Calu3 (cell line): Measurements from ENCODE around the gene IER5. TPM values are rescaled to one million over a fixed set of nuclear protein-coding genes. Genes with fewer than 3 reads are reported as not detected.

Source experiments
- BruUV-seq: library from RNA; stranded (reverse); fragments of 400-500 nt; replicated peaks from 2 replicates; lab custom pipeline; 2021; lab: Mats Ljungman, UMichigan
- CTCF ChIA-PET: fragments of 300-600 bp; sonication (Branson Sonifier 250); formaldehyde crosslinking; loops from one replicate; lab custom pipeline; 2022; ENCODE audit warnings: antibody characterized with exemption; lab: Charles Lee
- DNase-seq: peaks from one replicate; pipeline ENCODE4 v3.0.0; 2022
- H3K27ac Mint-ChIP-seq: one replicate; pipeline ENCODE4 v1.8.0; 2022; ENCODE audit warnings: mixed read lengths; ENCODE audit not compliant: unreplicated experiment
- H3K27me3 Mint-ChIP-seq: one replicate; pipeline ENCODE4 v1.8.0; 2022; ENCODE audit warnings: mixed read lengths; ENCODE audit not compliant: unreplicated experiment
- H3K36me3 Mint-ChIP-seq: one replicate; pipeline ENCODE4 v1.8.0; 2022; ENCODE audit warnings: mild to moderate bottlenecking, moderate library complexity, mixed read lengths; ENCODE audit not compliant: insufficient read depth, unreplicated experiment
- H3K4me1 Mint-ChIP-seq: one replicate; pipeline ENCODE4 v1.8.0; 2022; ENCODE audit warnings: mild to moderate bottlenecking, low read depth, mixed read lengths; ENCODE audit not compliant: unreplicated experiment
- H3K4me3 Mint-ChIP-seq: one replicate; pipeline ENCODE4 v1.8.0; 2022; ENCODE audit warnings: mild to moderate bottlenecking, low read depth, moderate library complexity, mixed read lengths; ENCODE audit not compliant: unreplicated experiment
- H3K9me3 Mint-ChIP-seq: one replicate; pipeline ENCODE4 v1.8.0; 2022; ENCODE audit warnings: low read depth, mixed read lengths; ENCODE audit not compliant: unreplicated experiment
- CTCF ChIP-seq: fragments of 200-600 bp; IDR thresholded peaks from one replicate; pipeline ENCODE4 v1.8.0; 2022; ENCODE audit warnings: antibody characterized with exemption; ENCODE audit not compliant: unreplicated experiment
- intact Hi-C: fragments of 100-400 bp; cut with micrococcal nuclease; formaldehyde crosslinking; loops from one replicate; pipeline ENCODE4 v1.10.0; 2022; ENCODE audit not compliant: unreplicated experiment
- total RNA-seq: library from RNA; stranded (reverse); gene quantifications from 2 replicates; pipeline ENCODE4 v1.2.3, GENCODE V29; 2022

The IER5 gene
- total RNA-seq, 1 experiment from 2014 or later = 11.4 TPM

GRCh38 chr1:181139631-181140061, 51.1 kb downstream of the IER5 start:
- Mint-ChIP-seq H3K27ac (no peak overlapping the region), H3K36me3 (peaks cover 9% of the 10 kb centered on the region), H3K27me3 (peaks cover 17% of the 10 kb centered on the region), H3K9me3 (no peaks in the 10 kb centered on the region), H3K4me3 (no peak overlapping the region), H3K4me1 (peaks cover 74% of the 10 kb centered on the region)
- intact Hi-C loops = loop anchor here (5.0 kb wide), 1 partner anchor 117 kb away; the partner anchor contains the start of gene STX6
- TF ChIP-seq CTCF = no peak
- no TSS peak for BruUV-seq
- DNase-seq = peak; percentile 40
- CTCF ChIA-PET = interaction anchor here (4.8 kb wide), 1 partner anchor 56 kb away, joined by 40 read pairs; no protein-coding TSS in a partner anchor

DNA sequence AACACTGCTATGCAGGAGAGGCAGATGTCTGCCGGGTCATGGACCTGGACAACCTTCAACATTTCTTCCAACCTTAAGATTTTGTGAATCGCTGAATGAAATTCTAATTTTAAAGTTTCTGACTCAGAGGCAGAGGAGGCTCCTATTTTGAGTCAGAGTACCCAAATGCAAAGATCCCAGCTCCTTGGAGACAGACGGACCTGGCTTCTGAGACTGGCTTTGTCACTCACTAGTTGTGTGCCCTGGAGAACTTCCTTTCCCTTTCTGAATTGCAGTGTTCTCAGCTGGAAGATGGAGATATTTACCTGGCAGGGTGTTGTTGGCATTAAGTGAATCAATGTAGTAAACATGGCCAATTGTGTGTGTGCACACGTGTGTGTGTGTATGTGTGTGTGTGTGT, 51.9 kb downstream of the IER5 start:
- DNase-seq = no peak
- no peak for TF ChIP-seq CTCF
- Mint-ChIP-seq H3K27ac (no peak overlapping the region), H3K27me3 (peaks cover 23% of the 10 kb centered on the region), H3K36me3 (peaks cover 9% of the 10 kb centered on the region), H3K9me3 (peaks cover under 1% of the 10 kb centered on the region), H3K4me3 (no peak overlapping the region), H3K4me1 (peaks cover 66% of the 10 kb centered on the region)
- no TSS peak for BruUV-seq
- CTCF ChIA-PET = interaction anchor here (1.3 to 4.8 kb wide), 6 partner anchors 26 to 259 kb away, joined by 3 to 40 read pairs (median 12); no protein-coding TSS in a partner anchor
- intact Hi-C loops = loop anchor here (5.0 kb wide), 1 partner anchor 118 kb away; the partner anchor contains the start of gene STX6

DNA sequence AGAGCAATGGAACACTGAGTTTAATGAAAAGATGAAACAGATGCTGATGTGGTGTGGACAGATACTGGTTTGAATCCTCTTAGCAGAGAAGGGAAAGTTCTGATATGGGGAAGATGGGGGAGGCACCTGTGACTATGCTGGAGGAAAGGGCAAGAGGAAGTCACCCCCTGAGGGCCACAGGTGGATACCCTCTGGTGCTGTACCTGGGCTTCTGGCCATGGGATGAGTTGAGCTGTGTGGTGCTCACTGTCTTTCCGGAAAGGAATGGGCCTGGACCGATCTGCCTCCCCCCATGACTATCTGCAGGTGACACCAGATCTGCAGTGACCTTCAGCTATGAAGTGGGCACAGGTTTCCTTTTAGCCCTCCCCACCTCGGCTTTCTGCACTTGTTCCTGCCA, 52.4 kb downstream of the IER5 start:
- CTCF ChIA-PET = interaction anchor here (1.3 to 4.8 kb wide), 8 partner anchors 23 to 259 kb away, joined by 3 to 40 read pairs (median 8); no protein-coding TSS in a partner anchor
- no TSS peak for BruUV-seq
- intact Hi-C loops = loop anchor here (5.0 kb wide), 1 partner anchor 119 kb away; the partner anchor contains the start of gene STX6
- no peak overlapping the region for H3K4me3 Mint-ChIP-seq
- no peak for DNase-seq
- peaks cover 65% of the 10 kb centered on the region for H3K4me1 Mint-ChIP-seq
- TF ChIP-seq CTCF = no peak
- H3K27me3 Mint-ChIP-seq = peaks cover 28% of the 10 kb centered on the region
- H3K27ac Mint-ChIP-seq = no peak overlapping the region
- peaks cover 5% of the 10 kb centered on the region for H3K9me3 Mint-ChIP-seq
- peaks cover 9% of the 10 kb centered on the region for H3K36me3 Mint-ChIP-seq

DNA sequence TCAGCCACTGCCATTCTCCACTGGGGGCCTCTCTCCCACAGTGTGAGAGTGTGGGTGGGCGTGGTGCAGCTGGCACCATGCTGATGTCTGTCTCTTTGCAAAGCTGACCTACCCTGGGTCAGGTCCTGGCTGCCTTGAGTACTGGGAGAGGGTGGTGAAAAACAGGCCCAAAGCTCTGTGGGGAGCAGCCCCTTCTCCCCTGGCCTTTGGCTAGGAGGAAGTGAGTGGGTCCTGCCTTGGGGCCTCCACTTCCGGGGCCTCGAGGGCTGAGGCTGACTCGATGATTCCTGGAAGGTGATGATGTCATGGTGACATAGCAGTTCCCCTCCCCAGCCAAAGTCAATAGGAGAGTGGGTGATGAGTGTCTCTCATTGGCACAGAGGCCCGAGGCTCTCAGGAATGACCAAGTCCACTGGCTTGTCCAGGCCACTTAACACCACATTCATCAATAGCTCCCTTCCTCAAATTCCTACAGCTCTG, 53.0 kb downstream of the IER5 start:
- peaks cover 11% of the 10 kb centered on the region for H3K9me3 Mint-ChIP-seq
- TF ChIP-seq CTCF = no peak
- peaks cover 30% of the 10 kb centered on the region for H3K27me3 Mint-ChIP-seq
- H3K4me3 Mint-ChIP-seq = no peak overlapping the region
- CTCF ChIA-PET = interaction anchor here (0.9 to 4.8 kb wide), 17 partner anchors 14 to 626 kb away, joined by 3 to 40 read pairs (median 5); no protein-coding TSS in a partner anchor
- intact Hi-C loops = loop anchor here (5.0 kb wide), 1 partner anchor 119 kb away; the partner anchor contains the start of gene STX6
- peaks cover 7% of the 10 kb centered on the region for H3K36me3 Mint-ChIP-seq
- no TSS peak for BruUV-seq
- H3K27ac Mint-ChIP-seq = no peak overlapping the region
- DNase-seq = peak; percentile 55
- H3K4me1 Mint-ChIP-seq = peaks cover 59% of the 10 kb centered on the region

Other genes with a start within 250 kb of the IER5 start
- 0.19 and 0.27 TPM in 2 replicates for gene KIAA1614, start 175.8 kb upstream of the IER5 start, total RNA-seq
- gene STX6, start 65.8 kb upstream of the IER5 start, total RNA-seq = 28.0 and 30.6 TPM in 2 replicates
- gene MR1, start 54.7 kb upstream of the IER5 start, total RNA-seq = 10.0 and 11.3 TPM in 2 replicates